MCF 10A (cell line): Measurements from ENCODE around the gene KLHL5. TPM values are rescaled to one million over a fixed set of nuclear protein-coding genes. Genes with fewer than 3 reads are reported as not detected.

Experiments
- Bru-seq: library from RNA; stranded (reverse); fragments of 400-500 nt; gene quantifications from one replicate; lab custom pipeline; 2021; lab: Mats Ljungman, UMichigan
- BruChase-seq, 2 experiments: library from RNA; stranded (reverse); fragments of 400-500 nt; gene quantifications; one replicate each; lab custom pipeline; 2021; lab: Mats Ljungman, UMichigan
- BruUV-seq: library from RNA; stranded (reverse); fragments of 400-500 nt; replicated peaks from 2 replicates; lab custom pipeline; 2021; lab: Mats Ljungman, UMichigan
- CTCF ChIA-PET: fragments of 300-600 bp; sonication (Branson Sonifier 250); formaldehyde crosslinking; extraction: SDS; loops from one replicate; lab custom pipeline; 2021; ENCODE audit warnings: antibody characterized with exemption, inconsistent platforms; lab: Yijun Ruan, JAX
- POLR2A ChIA-PET: fragments of 300-600, 350-650 bp; sonication (Branson Sonifier 250); formaldehyde crosslinking; extraction: SDS; loops from one replicate; lab custom pipeline; 2020; ENCODE audit warnings: antibody characterized with exemption, inconsistent platforms; lab: Yijun Ruan, JAX
- DNase-seq: peaks from one replicate; pipeline ENCODE4 v3.0.0-alpha.2; 2018; ENCODE audit not compliant: unreplicated experiment
- H3K27ac Mint-ChIP-seq: one replicate; pipeline ENCODE4 v1.8.0; 2022; ENCODE audit warnings: mild to moderate bottlenecking, low read depth, mixed read lengths; ENCODE audit not compliant: unreplicated experiment
- H3K27me3 Mint-ChIP-seq: one replicate; pipeline ENCODE4 v1.8.0; 2022; ENCODE audit warnings: mixed read lengths; ENCODE audit not compliant: insufficient read depth, unreplicated experiment
- H3K36me3 Mint-ChIP-seq: one replicate; pipeline ENCODE4 v1.8.0; 2022; ENCODE audit warnings: mild to moderate bottlenecking, moderate library complexity, mixed read lengths; ENCODE audit not compliant: insufficient read depth, unreplicated experiment
- H3K4me1 Mint-ChIP-seq: one replicate; pipeline ENCODE4 v1.8.0; 2022; ENCODE audit warnings: mixed read lengths; ENCODE audit not compliant: insufficient read depth, unreplicated experiment
- H3K4me3 Mint-ChIP-seq: one replicate; pipeline ENCODE4 v1.8.0; 2022; ENCODE audit warnings: mild to moderate bottlenecking, moderate library complexity, mixed read lengths; ENCODE audit not compliant: unreplicated experiment
- H3K9me3 Mint-ChIP-seq: one replicate; pipeline ENCODE4 v1.8.0; 2022; ENCODE audit warnings: mixed read lengths; ENCODE audit not compliant: unreplicated experiment
- intact Hi-C: fragments of 100-400 bp; cut with micrococcal nuclease; formaldehyde crosslinking; loops from 2 replicates; pipeline ENCODE4 v1.14.1; 2022
- long read RNA-seq: library from polyadenylated mRNA; stranded (forward); transcript quantifications from one replicate; pipeline ENCODE4 v2.0.0, GENCODE V29; 2022
- total RNA-seq: library from RNA; stranded (reverse); gene quantifications from 2 replicates; pipeline ENCODE4 v1.2.3, GENCODE V29; 2022
- TF ChIP-seq, protein P1 (sequence below): fragments of 200-600 bp; IDR thresholded peaks from one replicate; pipeline ENCODE4 v1.8.0; 2022; ENCODE audit warnings: antibody characterized with exemption, mild to moderate bottlenecking; ENCODE audit not compliant: unreplicated experiment

The KLHL5 gene, protein sequence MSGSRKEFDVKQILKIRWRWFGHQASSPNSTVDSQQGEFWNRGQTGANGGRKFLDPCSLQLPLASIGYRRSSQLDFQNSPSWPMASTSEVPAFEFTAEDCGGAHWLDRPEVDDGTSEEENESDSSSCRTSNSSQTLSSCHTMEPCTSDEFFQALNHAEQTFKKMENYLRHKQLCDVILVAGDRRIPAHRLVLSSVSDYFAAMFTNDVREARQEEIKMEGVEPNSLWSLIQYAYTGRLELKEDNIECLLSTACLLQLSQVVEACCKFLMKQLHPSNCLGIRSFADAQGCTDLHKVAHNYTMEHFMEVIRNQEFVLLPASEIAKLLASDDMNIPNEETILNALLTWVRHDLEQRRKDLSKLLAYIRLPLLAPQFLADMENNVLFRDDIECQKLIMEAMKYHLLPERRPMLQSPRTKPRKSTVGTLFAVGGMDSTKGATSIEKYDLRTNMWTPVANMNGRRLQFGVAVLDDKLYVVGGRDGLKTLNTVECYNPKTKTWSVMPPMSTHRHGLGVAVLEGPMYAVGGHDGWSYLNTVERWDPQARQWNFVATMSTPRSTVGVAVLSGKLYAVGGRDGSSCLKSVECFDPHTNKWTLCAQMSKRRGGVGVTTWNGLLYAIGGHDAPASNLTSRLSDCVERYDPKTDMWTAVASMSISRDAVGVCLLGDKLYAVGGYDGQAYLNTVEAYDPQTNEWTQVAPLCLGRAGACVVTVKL
- total RNA-seq (59.2 and 67.7 TPM in 2 replicates), Bru-seq, nascent RNA (percentile 89 among the genes with signal in this experiment), BruChase-seq, experiment 1, labeled RNA remaining after a 6-hour chase (percentile 84 among the genes with signal in this experiment), BruChase-seq, experiment 2, labeled RNA remaining after a 2-hour chase (percentile 82 among the genes with signal in this experiment)
- long read RNA-seq, transcript KLHL5-205 (11 exons, 2,926 nt): major isoform, 113 of 187 reads
- long read RNA-seq, transcript KLHL5-201 (12 exons, 3,425 nt): minor isoform, 10 of 187 reads
- long read RNA-seq, partial matches to known transcripts: 20 of 187 reads
- long read RNA-seq, other reads (novel, unspliced or antisense): 43 of 187 reads

DNA sequence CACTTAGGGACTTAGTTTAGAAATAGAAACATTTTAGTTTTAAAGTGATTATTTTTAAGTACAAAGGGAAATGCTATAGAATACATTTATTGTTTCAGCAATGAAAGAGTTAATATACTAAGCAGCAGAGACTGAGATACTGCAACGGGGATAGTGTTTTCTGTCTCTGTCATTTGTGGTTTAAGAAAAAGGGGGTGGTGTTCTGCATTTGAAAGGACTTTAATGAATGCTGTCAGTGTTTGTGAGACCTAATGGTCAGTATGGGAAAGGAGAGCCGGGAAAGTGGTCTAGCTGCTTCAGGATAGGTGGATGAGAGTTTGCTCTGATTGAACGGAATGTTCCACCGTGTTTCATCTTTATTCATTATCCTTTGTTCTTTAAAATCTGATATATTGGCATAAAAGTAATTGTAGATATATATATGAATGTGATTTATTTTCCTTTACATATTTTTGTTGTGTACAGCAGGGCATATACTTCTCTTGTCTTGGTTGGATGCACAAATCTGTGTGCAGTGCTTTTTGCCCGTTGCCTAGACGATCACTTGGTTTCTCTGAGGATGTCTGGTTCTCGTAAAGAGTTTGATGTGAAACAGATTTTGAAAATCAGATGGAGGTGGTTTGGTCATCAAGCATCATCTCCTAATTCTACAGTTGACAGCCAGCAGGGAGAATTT lies at the start of gene KLHL5:
KLHL5 (plus strand) TSS at position 139 of the 676 bp plus-strand sequence; CDS start at position 560, 421 bp downstream.
- TF ChIP-seq, protein P1, sequence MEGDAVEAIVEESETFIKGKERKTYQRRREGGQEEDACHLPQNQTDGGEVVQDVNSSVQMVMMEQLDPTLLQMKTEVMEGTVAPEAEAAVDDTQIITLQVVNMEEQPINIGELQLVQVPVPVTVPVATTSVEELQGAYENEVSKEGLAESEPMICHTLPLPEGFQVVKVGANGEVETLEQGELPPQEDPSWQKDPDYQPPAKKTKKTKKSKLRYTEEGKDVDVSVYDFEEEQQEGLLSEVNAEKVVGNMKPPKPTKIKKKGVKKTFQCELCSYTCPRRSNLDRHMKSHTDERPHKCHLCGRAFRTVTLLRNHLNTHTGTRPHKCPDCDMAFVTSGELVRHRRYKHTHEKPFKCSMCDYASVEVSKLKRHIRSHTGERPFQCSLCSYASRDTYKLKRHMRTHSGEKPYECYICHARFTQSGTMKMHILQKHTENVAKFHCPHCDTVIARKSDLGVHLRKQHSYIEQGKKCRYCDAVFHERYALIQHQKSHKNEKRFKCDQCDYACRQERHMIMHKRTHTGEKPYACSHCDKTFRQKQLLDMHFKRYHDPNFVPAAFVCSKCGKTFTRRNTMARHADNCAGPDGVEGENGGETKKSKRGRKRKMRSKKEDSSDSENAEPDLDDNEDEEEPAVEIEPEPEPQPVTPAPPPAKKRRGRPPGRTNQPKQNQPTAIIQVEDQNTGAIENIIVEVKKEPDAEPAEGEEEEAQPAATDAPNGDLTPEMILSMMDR: no peak
- Mint-ChIP-seq H3K27me3 (no peaks in the 10 kb centered on the region), H3K9me3 (no peaks in the 10 kb centered on the region), H3K4me3 (no peak within 1 kb of the TSS), H3K4me1 (peaks cover 23% of the 10 kb centered on the region), H3K27ac (no peak within 1 kb of the TSS), H3K36me3 (no peaks in the 10 kb centered on the region)
- POLR2A ChIA-PET: no interaction called here
- CTCF ChIA-PET: interaction anchor here (0.6 to 1.3 kb wide), 3 partner anchors 70 to 326 kb away, joined by 3 to 6 read pairs (median 3); no protein-coding TSS in a partner anchor
- BruUV-seq: no TSS peak
- intact Hi-C loops: no loop called here
- no peak for DNase-seq

DNA sequence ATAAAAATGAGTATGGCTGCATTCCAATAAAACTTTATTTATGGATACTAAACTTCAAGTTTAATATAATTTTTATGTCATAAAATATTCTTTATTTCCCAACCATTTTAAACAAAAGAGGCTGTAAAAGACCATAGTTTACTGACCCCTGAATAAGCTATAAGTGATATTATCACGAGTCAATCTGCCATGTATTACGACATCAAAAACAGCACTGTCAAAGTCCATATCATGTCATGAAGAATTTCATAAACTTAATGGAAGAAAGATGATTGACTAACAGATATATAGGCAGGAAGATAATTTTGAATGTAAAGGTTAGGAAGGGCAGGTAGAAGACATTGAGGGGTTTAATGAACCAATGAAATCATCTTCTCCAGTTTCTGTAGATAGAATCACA lies 48.0 kb upstream of the KLHL5 start:
- Mint-ChIP-seq H3K27ac (no peak overlapping the region), H3K36me3 (no peaks in the 10 kb centered on the region), H3K4me1 (no peaks in the 10 kb centered on the region), H3K9me3 (peaks cover 19% of the 10 kb centered on the region), H3K27me3 (no peaks in the 10 kb centered on the region), H3K4me3 (no peak overlapping the region)
- POLR2A ChIA-PET: interaction anchor here (0.9 kb wide), 1 partner anchor 44 kb away, joined by 3 read pairs; no protein-coding TSS in a partner anchor
- intact Hi-C loops: no loop called here
- CTCF ChIA-PET: no interaction called here
- DNase-seq: no peak
- TF ChIP-seq, protein P1: no peak
- no TSS peak for BruUV-seq

DNA sequence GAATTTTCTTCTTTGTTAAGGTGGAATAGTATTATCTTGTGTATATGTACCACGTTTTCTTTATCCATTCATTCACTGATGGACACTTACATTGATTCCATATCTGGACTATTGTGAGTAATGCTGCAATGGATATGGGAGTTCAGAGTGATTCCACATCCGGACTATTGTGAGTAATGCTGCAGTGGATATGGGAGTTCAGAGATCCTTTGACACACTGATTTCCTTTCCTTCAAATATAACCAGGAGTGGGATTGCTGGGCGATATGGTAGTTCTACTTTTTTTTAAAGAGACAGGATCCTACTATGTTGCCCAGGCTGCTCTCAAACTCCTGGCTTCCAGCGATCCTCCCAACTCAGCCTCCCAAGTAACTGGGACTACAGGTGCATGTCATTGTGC lies 41.9 kb upstream of the KLHL5 start:
- Mint-ChIP-seq H3K4me3 (no peak overlapping the region), H3K27me3 (no peaks in the 10 kb centered on the region), H3K36me3 (no peaks in the 10 kb centered on the region), H3K4me1 (peaks cover 12% of the 10 kb centered on the region), H3K27ac (no peak overlapping the region), H3K9me3 (peaks cover 17% of the 10 kb centered on the region)
- TF ChIP-seq, protein P1: no peak
- ChIA-PET POLR2A (no interaction called here), CTCF (no interaction called here)
- intact Hi-C loops: no loop called here
- no peak for DNase-seq
- no TSS peak for BruUV-seq
